Neural cell (in vitro differentiated cells): Measurements from ENCODE around the gene RGS17. TPM values are rescaled to one million over a fixed set of nuclear protein-coding genes. Genes with fewer than 3 reads are reported as not detected.

Source experiments
- H2AFZ ChIP-seq: fragments of 200-600, 300-800 bp; sonication (generic), shearing (Covaris generic); 2 replicates; pipeline ENCODE4 v1.6.0; 2014; ENCODE audit warnings: low read depth, mild to moderate bottlenecking, antibody characterized with exemption, low read length, moderate library complexity
- H3F3A ChIP-seq: fragments of 200-600 bp; shearing (Covaris generic); 2 replicates; pipeline ENCODE4 v1.6.1; 2016; ENCODE audit warnings: mild to moderate bottlenecking, moderate library complexity, mixed read lengths, antibody characterized with exemption, low read length; ENCODE audit not compliant: insufficient read depth, poor library complexity, severe bottlenecking
- H3K27ac ChIP-seq: fragments of 200-600, 300-800 bp; sonication (generic), shearing (Covaris generic); 2 replicates; pipeline ENCODE4 v1.5.1; 2014; ENCODE audit warnings: mild to moderate bottlenecking, low read length, moderate library complexity
- H3K27me3 ChIP-seq: fragments of 300-800, 200-600 bp; sonication (generic), shearing (Covaris generic); 2 replicates; pipeline ENCODE4 v1.6.0; 2014; ENCODE audit warnings: mild to moderate bottlenecking, low read depth, low read length, moderate library complexity; ENCODE audit not compliant: insufficient read depth
- H3K36me3 ChIP-seq: fragments of 300-800, 200-600 bp; sonication (generic), shearing (Covaris generic); 2 replicates; pipeline ENCODE4 v1.5.1; 2014; ENCODE audit warnings: mild to moderate bottlenecking, antibody characterized with exemption, low read length, moderate library complexity; ENCODE audit not compliant: insufficient read depth
- H3K4me2 ChIP-seq: fragments of 300-800, 200-600 bp; sonication (generic), shearing (Covaris generic); 2 replicates; pipeline ENCODE4 v1.6.0; 2014; ENCODE audit warnings: mild to moderate bottlenecking, low read length
- H3K4me3 ChIP-seq: fragments of 300-800, 200-600 bp; sonication (generic), shearing (Covaris generic); 2 replicates; pipeline ENCODE4 v1.5.1; 2014; ENCODE audit warnings: mild to moderate bottlenecking, low read length, moderate library complexity
- H3K79me2 ChIP-seq: fragments of 200-600 bp; shearing (Covaris generic); replicated peaks from 2 replicates; pipeline ENCODE4 v1.6.0; 2014; ENCODE audit warnings: mild to moderate bottlenecking, low read length, moderate library complexity; ENCODE audit not compliant: insufficient read depth
- H3K9ac ChIP-seq: fragments of 300-800, 200-600 bp; sonication (generic), shearing (Covaris generic); 2 replicates; pipeline ENCODE4 v1.6.1; 2016; ENCODE audit warnings: mild to moderate bottlenecking, low read length, mixed read lengths
- H3K9me2 ChIP-seq: fragments of 200-600 bp; shearing (Covaris generic); 2 replicates; pipeline ENCODE4 v1.6.1; 2016; ENCODE audit warnings: mild to moderate bottlenecking, low read length, mixed read lengths; ENCODE audit not compliant: insufficient read depth
- H3K9me3 ChIP-seq: fragments of 200-600, 300-800 bp; sonication (generic), shearing (Covaris generic); 2 replicates; pipeline ENCODE4 v1.6.1; 2016; ENCODE audit warnings: mild to moderate bottlenecking, mixed run types, low read length, moderate library complexity, mixed read lengths
- H4K20me1 ChIP-seq: fragments of 200-600 bp; shearing (Covaris generic); 2 replicates; pipeline ENCODE4 v1.6.1; 2016; ENCODE audit warnings: mild to moderate bottlenecking, mixed run types; ENCODE audit not compliant: insufficient read depth
- CTCF ChIP-seq: fragments of 450-650 bp; IDR thresholded peaks from 2 replicates; pipeline ENCODE4 v1.5.1; 2014; ENCODE audit warnings: antibody characterized with exemption, mild to moderate bottlenecking, moderate library complexity; ENCODE audit not compliant: poor library complexity, severe bottlenecking
- EP300 ChIP-seq: fragments of 450-650 bp; conservative IDR thresholded peaks from 2 replicates; pipeline ENCODE4 v1.6.1; 2014; ENCODE audit warnings: antibody characterized with exemption, mild to moderate bottlenecking, moderate library complexity; ENCODE audit not compliant: poor library complexity, severe bottlenecking
- EZH2 ChIP-seq: fragments of 200-600, 300-800 bp; shearing (Covaris generic), sonication (generic); IDR thresholded peaks from 2 replicates; pipeline ENCODE4 v1.6.1; 2014; ENCODE audit warnings: antibody characterized with exemption, low read length, borderline replicate concordance, mild to moderate bottlenecking; ENCODE audit not compliant: insufficient read depth, poor library complexity, severe bottlenecking
- MXI1 ChIP-seq: fragments of 450-650 bp; conservative IDR thresholded peaks from 2 replicates; pipeline ENCODE4 v1.6.1; 2014; ENCODE audit warnings: antibody characterized with exemption, mild to moderate bottlenecking; ENCODE audit not compliant: poor library complexity, severe bottlenecking
- POLR2AphosphoS5 ChIP-seq: IDR thresholded peaks from 2 replicates; pipeline ENCODE4 v1.6.1; 2012
- RAD21 ChIP-seq: fragments of 450-650 bp; conservative IDR thresholded peaks from 2 replicates; pipeline ENCODE4 v1.6.1; 2014; ENCODE audit warnings: antibody characterized with exemption, mild to moderate bottlenecking, moderate library complexity
- REST ChIP-seq: IDR thresholded peaks from 2 replicates; pipeline ENCODE4 v1.6.1; 2012; ENCODE audit warnings: borderline replicate concordance
- SMC3 ChIP-seq: fragments of 450-650 bp; conservative IDR thresholded peaks from 2 replicates; pipeline ENCODE4 v1.6.1; 2014; ENCODE audit warnings: antibody characterized with exemption, mild to moderate bottlenecking, moderate library complexity; ENCODE audit not compliant: poor library complexity
- TAF1 ChIP-seq: IDR thresholded peaks from 2 replicates; pipeline ENCODE4 v1.6.1; 2012; ENCODE audit warnings: low read depth
- polyA plus RNA-seq: library from polyadenylated mRNA; depleted of rRNA; stranded (reverse); fragments of >200 nt; gene quantifications from 2 replicates; pipeline ENCODE4 v1.2.3, GENCODE V29; 2014

The RGS17 gene
- polyA plus RNA-seq, 1 donor from 2014 or later = 44.9 TPM

- H2AFZ ChIP-seq = no peak overlapping the region
- no peak overlapping the region for H3K27ac ChIP-seq
- peaks cover 3% of the 10 kb centered on the region for H3F3A ChIP-seq
- no peak overlapping the region for H3K4me3 ChIP-seq
- H3K36me3 ChIP-seq = peaks cover 15% of the 10 kb centered on the region
- TF ChIP-seq EP300 (no peak), MXI1 (no peak), TAF1 (no peak), POLR2AphosphoS5 (no peak), EZH2 (no peak), CTCF (no peak)
- H3K9me3 ChIP-seq = no peaks in the 10 kb centered on the region
- no peaks in the 10 kb centered on the region for H3K79me2 ChIP-seq
- no peaks in the 10 kb centered on the region for H3K9me2 ChIP-seq
- no peaks in the 10 kb centered on the region for H3K27me3 ChIP-seq
- H4K20me1 ChIP-seq = no peaks in the 10 kb centered on the region
- no peak overlapping the region for H3K4me2 ChIP-seq
- H3K9ac ChIP-seq = no peak overlapping the region
These were observed 87.4 kb downstream of the RGS17 start for GRCh38 chr6:153043719-153044118.

- Histone ChIP-seq H3K4me2 (no peak overlapping the region), H3K27ac (no peak overlapping the region), H4K20me1 (no peaks in the 10 kb centered on the region), H2AFZ (no peak overlapping the region), H3K79me2 (no peaks in the 10 kb centered on the region), H3K9me2 (no peaks in the 10 kb centered on the region), H3K9me3 (no peaks in the 10 kb centered on the region), H3K9ac (no peak overlapping the region), H3F3A (no peaks in the 10 kb centered on the region), H3K4me3 (no peak overlapping the region), H3K27me3 (no peaks in the 10 kb centered on the region), H3K36me3 (peaks cover 15% of the 10 kb centered on the region)
- TF ChIP-seq EP300 (no peak), TAF1 (no peak), POLR2AphosphoS5 (no peak), SMC3 (no peak), REST (no peak), CTCF (no peak), MXI1 (no peak), EZH2 (no peak), RAD21 (no peak)
These were observed 92.6 kb downstream of the RGS17 start for GRCh38 chr6:153038378-153039057.
